ENCODE results near the gene MXD3. TPM values are rescaled to one million over a fixed set of nuclear protein-coding genes. Genes with fewer than 3 reads are reported as not detected.

The MXD3 gene
- total and polyA plus RNA-seq, 10 of the 15 experiments (the other 5 are each of a cell fraction or from before 2014, with no cell fraction given) = 0.24 to 29.8 (median 13.5) TPM

- no peaks in the 10 kb centered on the region for H3K27me3 ChIP-seq (replicated peaks in 1 of 2; ENCODE audit: control insufficient read depth in 2 of 2, insufficient read depth in 2 of 2, low read length in 1 of 2)
- TF ChIP-seq MYB (IDR thresholded peaks at IDR 0.05; ENCODE audit: borderline replicate concordance, low read depth, low read length) (no peak), BMI1 (IDR thresholded peaks at IDR 0.05; ENCODE audit: borderline replicate concordance) (no peak), RFX5 (IDR thresholded peaks at IDR 0.05; ENCODE audit: low read depth, low read length) (no peak), HDAC2 (IDR thresholded peaks at IDR 0.05) (no peak), USF2 (IDR thresholded peaks at IDR 0.05; ENCODE audit: borderline replicate concordance, low read depth, low read length) (no peak), RCOR1 (conservative IDR thresholded peaks at IDR 0.05; ENCODE audit: low read depth, low read length) (no peak), RBBP5 (conservative IDR thresholded peaks at IDR 0.05) (no peak), NBN (IDR thresholded peaks at IDR 0.05) (no peak), HCFC1 (IDR thresholded peaks at IDR 0.05; ENCODE audit: low read length) (no peak)
- intact Hi-C loops (cut with micrococcal nuclease; ENCODE audit: unreplicated experiment) = no loop called here
- BruUV-seq (replicated peaks) = no TSS peak
- in situ Hi-C loops (cut with MboI) = loop anchor here (5.0 kb wide), 1 partner anchor 179 kb away; no protein-coding TSS in a partner anchor
- CTCF ChIA-PET = interaction anchor here (1.6 to 4.6 kb wide), 3 partner anchors 13 to 225 kb away, joined by 5 to 25 read pairs (median 20); no protein-coding TSS in a partner anchor
- H3K79me2 ChIP-seq (ENCODE audit: control insufficient read depth, insufficient read depth, low read length) = no peaks in the 10 kb centered on the region; the same call in none of the 2 replicates
- no peaks in the 10 kb centered on the region for H3K9me3 ChIP-seq (replicated peaks; ENCODE audit: control insufficient read depth, insufficient read depth, low read length)
- SMC1A ChIA-PET (ENCODE audit: uncharacterized antibody, unreplicated experiment) = interaction anchor here (1.5 to 1.9 kb wide), 2 partner anchors 13 to 62 kb away, joined by 3 to 4 read pairs; no protein-coding TSS in a partner anchor
- RAD21 ChIA-PET (ENCODE audit: unreplicated experiment) = no interaction called here
- no peak overlapping the region for H3K9ac ChIP-seq (ENCODE audit: control insufficient read depth, insufficient read depth, low read length)
- peaks cover 26 to 37% of the 10 kb centered on the region in 2 experiments for H3K36me3 ChIP-seq (ENCODE audit: control insufficient read depth in 2 of 2, insufficient read depth in 2 of 2, low read length in 1 of 2)
- DNase-seq (ENCODE audit: low read depth, low spot score) (no peak), ATAC-seq (no peak), FAIRE-seq (no peak)
- WGBS (ENCODE audit: insufficient coverage, insufficient replicate concordance, low lambda C conversion rate, missing lambda C conversion rate) = 38% methylated on average over 4 of the region's 4 CpGs
- H3K27ac ChIP-seq (ENCODE audit: control insufficient read depth, insufficient read depth) = no peak overlapping the region; the same call in 1 of the 2 replicates
- H3K4me1 ChIP-seq (ENCODE audit: control insufficient read depth, insufficient read depth, low read length) = peaks cover 34% of the 10 kb centered on the region
- H3K4me2 ChIP-seq (ENCODE audit: control insufficient read depth, insufficient read depth) = no peak overlapping the region
- H3K4me3 ChIP-seq = no peak overlapping the region
- no peaks in the 10 kb centered on the region for H4K20me1 ChIP-seq (ENCODE audit: control insufficient read depth, insufficient read depth)
- POLR2A ChIA-PET = interaction anchor here (1.1 kb wide), 1 partner anchor 172 kb away, joined by 3 read pairs; no protein-coding TSS in a partner anchor
- H2AFZ ChIP-seq (ENCODE audit: control insufficient read depth, low read depth, low read length) = no peak overlapping the region
Measured at GRCh38 chr5:177296581-177296980, 15.1 kb downstream of the MXD3 start.

Measured in GM12878 (cell line).